ENCODE data around the gene IQCM.

IQCM gene

GRCh38 chr4:149815743-149816142 is at the start of gene IQCM:
Gene IQCM (minus strand): TSS chr4:149815843. CDS start chr4:149742691, 73,152 bp downstream.
- DNase-seq (ENCODE audit: low read depth), result no peak

DNA sequence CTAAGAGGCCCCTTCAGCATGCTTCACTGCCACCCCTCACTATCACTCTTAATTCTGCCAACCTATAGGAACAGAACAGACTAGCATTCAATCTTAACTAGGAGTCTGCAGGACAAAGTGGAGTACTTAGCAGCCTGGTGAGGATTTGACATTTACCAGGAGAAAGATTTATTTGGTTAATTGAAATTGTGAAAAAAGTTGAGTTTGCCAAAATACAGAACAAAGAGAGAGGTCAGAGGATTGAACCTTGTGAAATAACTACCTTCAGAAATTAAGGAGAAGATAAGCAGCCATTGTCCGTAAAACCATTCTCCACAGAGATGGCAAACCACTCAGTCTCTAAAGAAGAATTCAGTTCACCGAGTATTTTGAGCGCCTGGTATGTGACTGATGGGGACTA is 41.8 kb upstream of the IQCM start:
- no peak for DNase-seq (ENCODE audit: low read depth)

DNA sequence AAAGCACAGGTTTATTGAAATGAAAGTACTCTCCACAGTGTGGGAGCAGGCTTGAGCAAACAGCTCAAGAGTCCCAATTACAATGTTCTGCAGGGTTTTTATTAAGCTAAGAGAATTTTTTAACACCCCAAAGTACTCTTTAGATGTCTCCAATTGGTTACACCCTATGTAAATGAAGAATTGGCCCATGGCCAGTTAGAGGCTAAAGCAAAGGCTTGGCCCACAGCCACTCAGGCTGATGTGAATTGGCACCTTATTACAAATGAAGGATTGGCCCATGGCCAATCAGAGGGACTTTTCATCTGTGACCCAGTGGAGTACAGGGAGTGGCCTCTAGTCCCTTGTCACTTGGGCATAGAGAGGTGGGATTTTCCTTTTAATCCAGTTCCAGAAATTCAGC is 30.1 kb upstream of the IQCM start:
- DNase-seq (ENCODE audit: low read depth), result no peak

DNA sequence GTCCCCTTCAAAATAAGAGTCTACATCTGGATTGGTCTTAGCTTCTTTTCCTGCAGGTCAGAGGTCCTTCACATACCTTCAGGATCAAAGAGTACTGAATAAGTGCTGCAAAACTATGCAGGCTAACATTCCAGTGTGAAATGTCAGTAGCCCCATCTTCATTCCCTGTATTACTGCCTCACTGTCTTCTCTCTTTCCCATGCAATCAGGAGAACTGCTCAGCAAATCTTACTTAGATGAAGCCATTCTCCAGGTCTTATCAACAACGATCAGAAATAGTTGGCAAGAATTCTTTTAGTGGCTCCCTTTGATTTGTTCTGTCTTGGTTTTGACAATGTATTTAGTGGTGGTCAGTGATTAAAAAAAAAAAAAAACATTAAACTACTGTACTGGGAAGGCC is 26.0 kb upstream of the IQCM start:
- DNase-seq (ENCODE audit: low read depth), result no peak

DNA sequence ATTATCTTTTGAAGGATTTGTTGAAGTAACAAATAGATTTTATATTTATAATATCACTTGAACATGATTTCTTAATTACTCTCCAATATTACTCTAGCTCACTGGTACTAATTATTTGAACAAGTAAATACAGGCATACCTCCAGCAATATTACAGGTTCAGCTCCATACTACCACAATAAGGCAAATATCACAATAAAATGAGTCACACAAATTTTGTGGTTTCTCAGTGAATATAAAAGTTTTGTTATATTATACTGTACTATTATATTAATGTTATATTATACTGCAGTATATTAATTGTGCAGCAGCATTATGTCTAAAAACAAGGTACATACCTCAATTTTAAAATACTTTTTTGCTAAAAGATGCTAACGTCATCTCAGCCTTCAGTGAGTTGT is 22.4 kb upstream of the IQCM start:
- no peak for DNase-seq (ENCODE audit: low read depth)

DNA sequence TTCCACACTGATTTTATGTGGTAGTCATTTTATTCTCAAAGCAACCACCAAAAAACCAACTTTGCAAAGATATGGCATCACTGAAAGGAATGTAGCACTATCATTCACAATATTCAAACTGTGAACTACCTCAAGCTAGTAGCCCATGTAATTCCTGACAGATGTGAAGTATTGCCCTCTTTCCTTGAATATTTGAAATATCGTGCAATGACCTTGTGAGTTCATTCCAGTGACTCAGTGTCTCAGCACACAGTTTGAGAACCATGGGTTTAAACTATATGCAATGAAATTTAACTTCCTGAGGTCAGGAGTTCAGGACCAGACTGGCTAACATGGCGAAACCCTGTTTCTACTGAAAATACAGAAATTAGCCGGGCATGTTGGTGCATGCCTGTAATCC is 20.9 kb upstream of the IQCM start:
- no peak for DNase-seq (ENCODE audit: low read depth)

DNA sequence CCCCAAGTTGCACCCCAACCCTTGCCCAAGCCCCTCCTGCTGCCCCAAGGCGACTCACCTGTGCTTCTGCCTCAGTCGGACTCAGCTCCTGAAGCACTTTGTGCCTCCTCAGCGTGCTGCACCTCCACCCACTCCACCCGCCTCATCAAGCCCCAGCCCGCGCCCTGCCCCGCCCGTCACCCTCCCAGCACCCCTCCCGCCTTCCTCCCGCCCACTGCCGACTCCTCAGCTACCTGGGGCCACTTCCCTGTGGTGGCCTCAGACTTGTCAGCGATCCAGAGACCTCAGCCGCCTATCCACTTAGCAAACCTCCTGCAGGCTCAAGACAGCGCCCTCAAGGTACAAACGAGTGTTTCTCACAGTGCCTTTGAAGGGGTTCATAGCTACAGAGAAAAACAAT is 19.6 kb upstream of the IQCM start:
- DNase-seq (ENCODE audit: low read depth), result no peak

GRCh38 chr4:149831656-149832208 is 16.1 kb upstream of the IQCM start:
- DNase-seq (ENCODE audit: low read depth), result no peak

DNA sequence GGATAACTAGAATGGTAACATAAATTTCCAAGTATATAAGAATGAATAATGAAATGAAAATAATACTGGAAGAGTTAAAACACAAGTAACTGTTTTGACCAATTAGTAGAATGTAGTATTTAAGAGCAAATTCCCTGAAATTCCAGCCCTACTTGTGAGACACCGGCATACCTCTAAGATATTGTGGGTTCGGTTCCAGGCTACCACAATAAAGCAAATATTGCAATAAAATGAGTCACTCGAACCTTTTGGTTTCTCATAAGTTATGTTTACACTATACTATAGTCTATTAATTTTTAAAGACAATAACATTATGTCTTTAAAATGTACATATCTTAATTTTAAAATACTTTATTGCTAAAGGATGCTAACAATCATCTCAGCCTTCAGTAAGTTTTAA is 15.2 kb upstream of the IQCM start:
- no peak for DNase-seq (ENCODE audit: low read depth)

- DNase-seq (ENCODE audit: low read depth), result no peak
Observed at GRCh38 chr4:149825336-149825735, 9.7 kb upstream of the IQCM start.

- peak; percentile 38 for DNase-seq (ENCODE audit: low read depth)
Observed at GRCh38 chr4:149823769-149824221, 8.2 kb upstream of the IQCM start.

DNA sequence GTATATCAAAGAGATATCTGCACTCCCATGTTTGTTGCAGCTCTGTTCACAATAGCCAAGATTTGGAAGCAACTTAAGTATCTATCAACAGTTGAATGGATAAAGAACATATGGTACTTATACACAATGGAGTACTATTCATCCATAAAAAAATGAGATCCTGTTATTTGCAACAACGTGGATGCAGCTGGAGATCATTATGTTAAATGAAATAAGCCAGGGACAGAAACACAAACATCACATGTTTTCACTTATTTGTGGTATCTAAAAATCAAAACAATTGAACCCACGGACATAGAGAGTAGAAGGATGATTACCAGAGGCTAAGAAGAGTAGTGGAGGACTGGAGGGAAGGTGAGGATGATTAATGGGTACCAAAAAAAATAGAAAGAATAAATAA is 14.2 kb downstream of the IQCM start:
- no peak for DNase-seq (ENCODE audit: low read depth)

DNA sequence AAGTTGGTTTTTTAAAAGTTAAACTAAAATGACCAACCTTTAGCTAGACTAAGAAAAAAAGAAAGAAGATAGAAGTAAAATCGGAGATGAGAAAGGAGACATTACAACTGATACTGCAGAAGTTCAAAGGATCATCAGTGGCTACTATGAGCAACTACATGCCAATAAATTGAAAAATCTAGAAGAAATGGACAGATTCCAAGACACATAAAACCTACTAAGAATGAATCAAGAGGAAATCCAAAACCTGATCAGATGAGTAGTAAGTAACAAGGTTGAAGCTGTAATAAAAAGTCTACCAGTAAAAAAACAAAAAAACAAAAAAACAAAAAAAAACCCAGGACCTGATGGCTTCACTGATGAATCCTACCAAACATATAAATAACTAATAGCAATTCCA is 16.1 kb downstream of the IQCM start:
- no peak for DNase-seq (ENCODE audit: low read depth)

- DNase-seq (ENCODE audit: low read depth), result no peak
Observed at GRCh38 chr4:149796381-149796780, 19.3 kb downstream of the IQCM start.

GRCh38 chr4:149795256-149795655 is 20.4 kb downstream of the IQCM start:
- DNase-seq (ENCODE audit: low read depth), result no peak

GRCh38 chr4:149794352-149794751 is 21.3 kb downstream of the IQCM start:
- no peak for DNase-seq (ENCODE audit: low read depth)

DNA sequence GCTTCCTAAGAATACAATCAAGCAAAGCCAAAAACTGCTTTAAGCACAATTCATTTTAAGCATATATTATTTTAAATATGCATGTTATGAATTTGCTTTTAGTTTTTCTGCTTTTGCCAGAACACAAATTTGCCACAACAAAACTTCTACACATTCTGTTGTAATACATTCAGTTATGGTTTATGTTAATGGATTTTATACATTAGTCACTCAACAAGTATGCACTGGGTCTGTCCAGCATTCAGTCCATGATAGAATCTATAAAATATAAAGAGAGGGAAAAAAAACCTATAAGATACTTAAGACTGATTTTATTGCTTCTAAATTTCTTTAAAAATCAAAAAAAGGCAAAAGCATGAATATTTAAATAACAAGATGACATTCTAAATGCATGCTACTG is 22.2 kb downstream of the IQCM start:
- no peak for DNase-seq (ENCODE audit: low read depth)

GRCh38 chr4:149791851-149792250 is 23.8 kb downstream of the IQCM start:
- no peak for DNase-seq (ENCODE audit: low read depth)

DNA sequence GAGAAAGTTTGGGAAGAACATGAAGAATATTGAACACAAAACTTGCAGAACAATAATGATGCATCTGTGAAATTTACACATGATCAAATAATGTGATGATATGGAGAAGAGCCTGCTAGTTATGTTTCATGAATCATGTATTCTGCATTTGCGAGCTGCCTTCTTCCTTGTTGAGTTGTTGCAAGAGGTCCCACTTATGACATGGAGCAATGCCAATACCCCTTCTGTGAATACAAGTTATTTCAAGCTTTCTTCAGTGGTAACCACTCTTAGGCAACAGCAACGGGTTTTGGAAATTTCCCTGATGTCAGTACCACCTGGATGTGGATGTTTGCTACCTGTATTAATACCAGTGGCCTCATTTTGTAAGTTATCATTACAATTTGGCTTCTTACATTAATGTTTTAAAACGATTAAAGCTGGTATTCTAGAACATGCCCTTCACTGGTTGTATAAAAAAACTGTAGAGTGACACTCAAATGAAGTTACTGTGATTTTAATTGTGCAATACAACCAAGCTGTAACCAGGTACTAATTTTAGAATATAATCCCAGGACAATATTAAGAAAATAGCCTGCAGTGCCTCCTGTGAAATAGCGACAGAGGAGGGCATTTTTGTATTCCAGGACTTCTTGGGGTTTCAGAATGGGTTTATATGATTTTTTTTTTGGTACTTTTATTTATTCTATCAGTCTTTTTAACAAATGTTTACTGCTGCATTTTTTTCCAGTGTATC is 25.3 kb downstream of the IQCM start:
- no peak for DNase-seq (ENCODE audit: low read depth)

- DNase-seq (ENCODE audit: low read depth), result no peak
Observed at GRCh38 chr4:149788300-149788699, 27.3 kb downstream of the IQCM start.

DNA sequence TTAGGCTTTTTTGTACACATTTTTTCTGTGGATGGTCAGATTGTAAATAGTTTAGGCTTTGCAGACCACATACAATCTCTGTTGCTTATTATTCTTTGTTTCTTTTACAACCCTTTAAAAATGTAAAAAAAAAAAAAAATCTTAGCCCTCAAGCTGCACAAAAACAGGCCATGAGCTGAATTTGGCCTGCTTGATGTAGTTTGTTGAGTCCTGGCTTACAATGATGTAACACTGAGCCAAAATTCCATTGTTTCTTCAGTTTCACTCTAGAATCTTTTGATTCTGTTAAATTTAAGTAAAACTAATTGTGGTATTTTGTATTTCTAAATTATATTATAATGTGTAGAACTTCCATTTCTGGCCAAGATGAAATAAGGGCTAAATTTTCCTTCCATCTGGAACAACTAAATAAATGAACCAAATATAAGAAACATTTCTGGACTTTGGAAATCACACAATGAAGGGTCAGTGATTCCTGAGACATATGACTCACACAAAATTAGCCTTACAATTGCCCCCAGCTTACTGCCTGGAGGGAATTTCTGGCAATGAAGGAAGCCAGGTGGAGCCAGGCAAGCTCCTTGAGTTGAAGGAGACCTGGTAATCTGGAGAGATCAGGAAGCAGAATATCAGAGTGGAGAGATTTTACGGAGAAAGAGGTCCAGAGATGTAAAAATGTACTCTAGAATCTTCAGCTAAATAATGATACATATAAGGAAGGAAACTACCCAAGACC is 29.8 kb downstream of the IQCM start:
- DNase-seq (ENCODE audit: low read depth), result no peak

- DNase-seq (ENCODE audit: low read depth), result no peak
Observed at GRCh38 chr4:149784018-149784417, 31.6 kb downstream of the IQCM start.

GRCh38 chr4:149781150-149781549 is 34.5 kb downstream of the IQCM start:
- DNase-seq (ENCODE audit: low read depth), result peak; percentile 15

Data from non-pigmented ciliary epithelial cell (primary cell).